SKM-1 treated with dmso at 0.1 percent for 144 hours (cell line): ENCODE data around the gene INTS4.
"Not testable (repeated sequence)": the region's sequence is repeated elsewhere in the genome, so short reads cannot be mapped to it uniquely, and the experiment has no call there.

Source experiments
- DNase-seq: peaks from one replicate; lab custom pipeline; 2025; ENCODE audit not compliant: unreplicated experiment; lab: John Stamatoyannopoulos, UW

The INTS4 gene

GRCh38 chr11:77994434-77995362 lies at the start of gene INTS4:
TSS of gene INTS4 (minus strand) at chr11:77994668. CDS start at chr11:77994643, 25 bp downstream.
- peak; percentile 100 for DNase-seq

GRCh38 chr11:78041843-78042440 lies 47.5 kb upstream of the INTS4 start:
- no peak for DNase-seq

- not testable (repeated sequence) for DNase-seq
Measured at GRCh38 chr11:78041380-78041719, 46.9 kb upstream of the INTS4 start.

- no peak for DNase-seq
Measured at GRCh38 chr11:78040691-78041379, 46.4 kb upstream of the INTS4 start.

GRCh38 chr11:78039919-78040671 lies 45.6 kb upstream of the INTS4 start:
- peak; percentile 41 for DNase-seq

- no peak for DNase-seq
Measured at GRCh38 chr11:78039391-78039918, 45.0 kb upstream of the INTS4 start.

GRCh38 chr11:78038697-78039313 lies 44.3 kb upstream of the INTS4 start:
- no peak for DNase-seq

GRCh38 chr11:78037825-78038620 lies 43.6 kb upstream of the INTS4 start:
- no peak for DNase-seq

- no peak for DNase-seq
Measured at GRCh38 chr11:78037056-78037455, 42.6 kb upstream of the INTS4 start.

GRCh38 chr11:78036313-78036712 lies 41.8 kb upstream of the INTS4 start:
- DNase-seq: no peak

GRCh38 chr11:78034623-78035022 lies 40.2 kb upstream of the INTS4 start:
- no peak for DNase-seq

- no peak for DNase-seq
Measured at GRCh38 chr11:78033040-78033439, 38.6 kb upstream of the INTS4 start.

- DNase-seq: no peak
Measured at GRCh38 chr11:78032090-78032489, 37.6 kb upstream of the INTS4 start.

GRCh38 chr11:78031629-78032028 lies 37.2 kb upstream of the INTS4 start:
- no peak for DNase-seq

GRCh38 chr11:78030429-78031325 lies 36.2 kb upstream of the INTS4 start:
- DNase-seq: no peak

- not testable (repeated sequence) for DNase-seq
Measured at GRCh38 chr11:78028423-78028822, 34.0 kb upstream of the INTS4 start.

GRCh38 chr11:78027759-78028158 lies 33.3 kb upstream of the INTS4 start:
- no peak for DNase-seq

GRCh38 chr11:78025378-78025777 lies 30.9 kb upstream of the INTS4 start:
- no peak for DNase-seq

- no peak for DNase-seq
Measured at GRCh38 chr11:78023426-78023825, 29.0 kb upstream of the INTS4 start.
